ENCODE results near the gene MRRF. TPM values are rescaled to one million over a fixed set of nuclear protein-coding genes. Genes with fewer than 3 reads are reported as not detected.

Gene MRRF
- polyA plus RNA-seq, 1 donor (not counting 4 experiments of a cell fraction or from before 2014, with no cell fraction given), result 82.6 TPM

- H3K4me1 ChIP-seq (ENCODE audit: control insufficient read depth, extremely low read depth, insufficient read depth, low read length), result no peaks in the 10 kb centered on the region
- H3K27me3 ChIP-seq (ENCODE audit: control insufficient read depth, extremely low read depth, insufficient read depth, low read length), result peaks cover 16% of the 10 kb centered on the region
- H3K27ac ChIP-seq (ENCODE audit: control insufficient read depth, insufficient read depth, low read length), result no peak overlapping the region
- H2AFZ ChIP-seq (ENCODE audit: control insufficient read depth, low read length), result no peak overlapping the region
- no peak for DNase-seq (ENCODE audit: low read depth, low spot score)
- no peaks in the 10 kb centered on the region for H3K36me3 ChIP-seq (ENCODE audit: control insufficient read depth in 2 of 2, extremely low read depth in 1 of 2, insufficient read depth in 2 of 2, low read length in 2 of 2)
- H4K20me1 ChIP-seq (ENCODE audit: control insufficient read depth, extremely low read depth, insufficient read depth, low read length), result no peaks in the 10 kb centered on the region
- no peaks in the 10 kb centered on the region for H3K9me3 ChIP-seq (ENCODE audit: control insufficient read depth, low read depth, low read length)
- H3K4me3 ChIP-seq (ENCODE audit: control insufficient read depth in 2 of 3, extremely low read depth in 1 of 3, insufficient read depth in 2 of 3, low read depth in 1 of 3, low read length in 3 of 3), result no peak overlapping the region
- no peak for FAIRE-seq
- no peak overlapping the region for H3K4me2 ChIP-seq (ENCODE audit: control insufficient read depth, extremely low read depth, insufficient read depth, low read depth, low read length)
- peak; percentile 37 for TF ChIP-seq EZH2 (IDR thresholded peaks at IDR 0.05; ENCODE audit: low read length)
- no peak for TF ChIP-seq CTCF (optimal IDR thresholded peaks at IDR 0.05 in 1 of 3, IDR thresholded peaks at IDR 0.05 in 1 of 3, conservative IDR thresholded peaks at IDR 0.05 in 1 of 3; ENCODE audit: extremely low read depth in 1 of 3, insufficient read depth in 2 of 3, low read length in 3 of 3)
- H3K9ac ChIP-seq (ENCODE audit: control insufficient read depth, extremely low read depth, insufficient read depth, low read length), result no peak overlapping the region
- no peaks in the 10 kb centered on the region for H3K9me1 ChIP-seq (ENCODE audit: control insufficient read depth, extremely low read depth, insufficient read depth, low read length)
- H3K79me2 ChIP-seq (ENCODE audit: control insufficient read depth, insufficient read depth, low read length), result no peaks in the 10 kb centered on the region
- dilution Hi-C loops (cut with MboI; ENCODE audit: extremely low pct_ligation_motif_present, low sequenced_read_pairs), result no loop called here
Observed at GRCh38 chr9:122338994-122339393, 74.3 kb downstream of the MRRF start.

GRCh38 chr9:122339579-122339978 lies 74.9 kb downstream of the MRRF start:
- Histone ChIP-seq H3K36me3 (ENCODE audit: control insufficient read depth in 2 of 2, extremely low read depth in 1 of 2, insufficient read depth in 2 of 2, low read length in 2 of 2) (no peaks in the 10 kb centered on the region), H3K4me3 (ENCODE audit: control insufficient read depth in 2 of 3, extremely low read depth in 1 of 3, insufficient read depth in 2 of 3, low read depth in 1 of 3, low read length in 3 of 3) (no peak overlapping the region), H3K27me3 (ENCODE audit: control insufficient read depth, extremely low read depth, insufficient read depth, low read length) (peaks cover 16% of the 10 kb centered on the region), H3K79me2 (ENCODE audit: control insufficient read depth, insufficient read depth, low read length) (no peaks in the 10 kb centered on the region), H3K9me1 (ENCODE audit: control insufficient read depth, extremely low read depth, insufficient read depth, low read length) (no peaks in the 10 kb centered on the region), H3K9ac (ENCODE audit: control insufficient read depth, extremely low read depth, insufficient read depth, low read length) (no peak overlapping the region), H3K27ac (ENCODE audit: control insufficient read depth, insufficient read depth, low read length) (no peak overlapping the region), H3K4me1 (ENCODE audit: control insufficient read depth, extremely low read depth, insufficient read depth, low read length) (no peaks in the 10 kb centered on the region), H4K20me1 (ENCODE audit: control insufficient read depth, extremely low read depth, insufficient read depth, low read length) (no peaks in the 10 kb centered on the region), H2AFZ (ENCODE audit: control insufficient read depth, low read length) (no peak overlapping the region), H3K4me2 (ENCODE audit: control insufficient read depth, extremely low read depth, insufficient read depth, low read depth, low read length) (no peak overlapping the region), H3K9me3 (ENCODE audit: control insufficient read depth, low read depth, low read length) (no peaks in the 10 kb centered on the region)
- no peak for FAIRE-seq
- no peak for TF ChIP-seq CTCF (optimal IDR thresholded peaks at IDR 0.05 in 1 of 3, IDR thresholded peaks at IDR 0.05 in 1 of 3, conservative IDR thresholded peaks at IDR 0.05 in 1 of 3; ENCODE audit: extremely low read depth in 1 of 3, insufficient read depth in 2 of 3, low read length in 3 of 3)
- no peak for TF ChIP-seq EZH2 (IDR thresholded peaks at IDR 0.05; ENCODE audit: low read length)
- DNase-seq (ENCODE audit: low read depth, low spot score), result no peak
- dilution Hi-C loops (cut with MboI; ENCODE audit: extremely low pct_ligation_motif_present, low sequenced_read_pairs), result no loop called here

All from keratinocyte (primary cell).